ENCODE measurements around the gene RFNG.

The RFNG gene

DNA sequence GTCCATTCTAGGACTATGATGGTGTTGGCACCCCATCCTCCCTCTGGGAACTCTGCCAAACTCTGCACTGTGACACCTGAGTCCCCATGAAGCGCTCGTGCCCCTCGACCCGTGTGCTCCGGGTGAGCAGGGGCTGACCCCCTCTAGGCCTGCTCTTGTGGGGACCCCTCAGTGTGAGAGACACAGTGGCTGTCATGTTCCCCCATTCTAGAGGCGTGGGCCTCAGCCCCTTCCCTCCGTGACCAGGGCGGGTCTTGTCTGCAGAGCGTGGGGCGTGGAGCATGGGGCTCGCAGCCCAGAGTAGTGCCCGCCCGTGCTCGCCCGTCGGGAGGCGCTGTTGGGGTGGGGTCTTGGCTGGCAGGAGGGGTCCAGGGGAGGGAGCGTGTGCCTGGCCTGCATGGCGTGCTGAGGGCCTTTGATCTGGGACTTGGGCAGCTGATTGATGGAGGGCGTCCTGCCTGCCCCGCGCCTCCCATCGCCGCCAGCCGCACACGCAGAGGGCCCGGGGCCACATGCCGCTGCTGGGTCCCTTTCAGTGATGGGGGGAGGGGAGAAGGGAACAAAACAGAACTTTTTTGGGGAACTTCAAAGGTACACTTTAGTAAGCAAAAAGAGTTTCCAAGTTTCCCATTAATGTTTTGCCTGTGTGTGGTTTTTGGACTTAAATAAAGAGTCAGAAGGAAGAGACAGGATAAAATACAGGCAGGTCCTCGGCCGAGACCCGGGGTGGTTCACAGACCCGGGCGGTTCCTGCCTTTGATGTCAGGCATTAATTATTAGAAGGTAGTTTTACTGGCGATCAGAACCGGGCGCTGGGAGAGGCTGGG is 51.4 kb downstream of the RFNG start:
- DNase-seq (ENCODE audit: low read depth), result no peak

DNA sequence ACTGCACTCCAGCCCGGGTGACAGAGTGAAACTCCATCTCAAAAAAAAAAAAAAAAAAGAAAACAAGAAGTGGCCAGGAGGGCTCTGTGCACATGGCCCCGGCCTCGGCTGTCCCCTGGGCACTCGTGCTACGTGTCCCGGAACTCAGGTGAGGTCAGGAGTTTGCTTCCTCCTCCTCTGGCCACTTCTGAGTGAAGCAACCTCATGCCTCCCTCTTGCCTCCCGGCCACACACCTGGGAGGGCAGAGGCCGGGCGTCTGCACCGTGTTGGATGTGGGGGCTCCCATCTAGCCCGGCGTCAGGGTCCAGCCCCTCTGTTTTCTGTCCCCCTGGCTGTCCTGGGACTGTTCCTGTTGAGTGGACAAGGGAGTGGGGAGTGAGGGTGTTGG is 52.0 kb downstream of the RFNG start:
- no peak for DNase-seq (ENCODE audit: low read depth)

DNA sequence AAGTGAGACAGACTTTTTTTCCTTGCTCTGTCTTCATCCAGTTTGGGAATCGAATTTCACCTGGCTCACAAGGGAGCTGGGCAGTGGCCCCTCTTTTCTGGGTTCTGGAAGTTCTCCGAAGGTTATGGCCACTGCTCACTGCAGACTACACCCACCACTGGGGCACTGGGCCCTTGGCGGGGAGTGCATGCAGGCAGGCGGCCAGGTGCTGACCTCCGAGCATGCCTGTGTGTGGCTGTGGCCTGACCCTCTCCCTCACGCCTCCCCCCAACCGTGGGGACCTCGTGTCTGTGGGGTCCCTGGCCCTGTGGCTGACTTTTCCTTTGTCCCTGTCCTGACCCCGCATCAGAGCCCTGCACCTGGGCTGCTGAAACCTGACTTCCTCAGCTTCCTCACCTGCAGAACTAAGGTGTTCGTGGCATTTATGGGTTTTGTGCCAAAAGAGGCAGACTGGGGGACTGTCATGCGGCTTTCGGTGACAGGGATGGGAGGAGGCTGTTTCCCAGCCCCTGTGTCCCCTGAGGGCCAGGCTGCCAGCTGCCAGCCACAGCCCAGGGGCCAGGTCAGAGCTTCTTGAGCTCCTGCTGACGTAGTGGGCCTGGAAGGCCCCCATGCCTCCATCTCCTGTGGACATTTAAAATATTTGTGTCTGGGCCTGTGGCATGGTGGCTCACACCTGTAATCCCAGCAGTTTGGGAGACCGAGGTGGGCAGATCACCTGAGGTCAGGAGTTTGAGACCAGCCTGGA is 52.7 kb downstream of the RFNG start:
- no peak for DNase-seq (ENCODE audit: low read depth)

DNA sequence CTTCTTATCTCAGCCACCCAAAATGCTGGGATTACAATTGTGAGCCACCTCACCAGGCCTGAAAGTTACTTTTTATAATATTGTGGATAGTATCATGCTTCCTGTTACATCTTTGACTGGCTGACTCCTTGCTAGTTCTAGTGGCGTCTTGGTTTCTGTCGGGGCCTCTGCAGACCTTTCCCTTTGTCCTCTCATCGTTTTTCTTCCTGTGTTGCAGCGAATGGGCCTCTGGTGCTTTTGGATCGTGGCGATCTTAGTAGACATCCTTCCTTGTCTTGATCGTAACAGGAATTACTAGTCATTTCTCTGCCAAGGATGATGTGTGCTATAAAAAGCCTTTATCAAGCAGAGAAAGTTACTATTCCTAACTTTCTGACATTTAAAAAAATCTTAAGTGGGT is 53.4 kb downstream of the RFNG start:
- DNase-seq (ENCODE audit: low read depth), result no peak
